NT2/D1 (cell line): Measurements from ENCODE around the gene C16orf96.
A peak's percentile ranks its signal among the peaks of the same experiment; 100 is the strongest.

Experiments
- DNase-seq: peaks from one replicate; pipeline ENCODE4 v3.0.0-alpha.2; 2011; ENCODE audit warnings: low read depth, low spot score
- H3K27me3 ChIP-seq: 2 replicates; pipeline ENCODE4 v1.6.0; 2011; ENCODE audit warnings: mild to moderate bottlenecking; ENCODE audit not compliant: insufficient read length, insufficient read depth
- H3K36me3 ChIP-seq: 2 replicates; pipeline ENCODE4 v1.6.1; 2011; ENCODE audit warnings: mild to moderate bottlenecking, low read length, mixed read lengths; ENCODE audit not compliant: insufficient read depth, insufficient read length
- H3K4me1 ChIP-seq: 2 replicates; pipeline ENCODE4 v1.5.1; 2011; ENCODE audit not compliant: insufficient read depth, insufficient read length
- H3K4me3 ChIP-seq: 2 replicates; pipeline ENCODE4 v1.5.1; 2011; ENCODE audit warnings: low read depth; ENCODE audit not compliant: insufficient read length
- H3K9ac ChIP-seq: 2 replicates; pipeline ENCODE4 v1.6.0; 2011; ENCODE audit warnings: low read depth; ENCODE audit not compliant: insufficient read length
- H3K9me3 ChIP-seq: 2 replicates; pipeline ENCODE4 v1.5.1; 2011; ENCODE audit warnings: mild to moderate bottlenecking, low read length; ENCODE audit not compliant: insufficient read depth
- SUZ12 ChIP-seq: IDR thresholded peaks from 2 replicates; pipeline ENCODE4 v1.6.1; 2011; ENCODE audit not compliant: insufficient read length, insufficient read depth; ENCODE audit errors: extremely low read depth
- YY1 ChIP-seq: IDR thresholded peaks from 2 replicates; pipeline ENCODE4 v1.6.1; 2011; ENCODE audit not compliant: insufficient read length, insufficient read depth
- ZNF274 ChIP-seq: IDR thresholded peaks from 2 replicates; pipeline ENCODE4 v1.6.1; 2011; ENCODE audit warnings: mild to moderate bottlenecking, low read depth, low read length

C16orf96 gene

DNA sequence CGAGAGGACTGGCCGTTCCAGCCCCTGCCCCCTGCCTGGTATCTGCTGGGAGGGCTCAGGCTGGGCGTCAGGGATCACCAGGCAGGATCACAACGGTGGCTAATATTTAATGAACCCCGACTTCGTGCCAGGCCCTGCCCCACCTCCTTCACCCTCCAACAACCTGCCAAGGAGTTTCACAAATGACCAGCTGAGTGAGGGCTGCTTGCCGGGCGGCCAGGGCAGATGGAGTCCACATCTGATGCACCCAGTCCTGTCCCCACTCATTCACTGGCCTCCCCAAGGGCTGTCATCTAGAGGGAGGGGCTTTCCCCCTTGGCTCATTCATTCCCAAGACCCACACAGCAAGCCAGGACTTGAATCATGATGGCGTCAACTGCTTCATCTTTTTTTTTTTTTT lies 41.0 kb downstream of the C16orf96 start:
- DNase-seq: no peak
- Histone ChIP-seq H3K4me3 (no peak overlapping the region), H3K9me3 (no peaks in the 10 kb centered on the region), H3K9ac (no peak overlapping the region), H3K36me3 (no peaks in the 10 kb centered on the region), H3K4me1 (peaks cover 33% of the 10 kb centered on the region), H3K27me3 (peaks cover 5% of the 10 kb centered on the region)
- no peak for TF ChIP-seq ZNF274
- no peak for TF ChIP-seq SUZ12
- TF ChIP-seq YY1: no peak

DNA sequence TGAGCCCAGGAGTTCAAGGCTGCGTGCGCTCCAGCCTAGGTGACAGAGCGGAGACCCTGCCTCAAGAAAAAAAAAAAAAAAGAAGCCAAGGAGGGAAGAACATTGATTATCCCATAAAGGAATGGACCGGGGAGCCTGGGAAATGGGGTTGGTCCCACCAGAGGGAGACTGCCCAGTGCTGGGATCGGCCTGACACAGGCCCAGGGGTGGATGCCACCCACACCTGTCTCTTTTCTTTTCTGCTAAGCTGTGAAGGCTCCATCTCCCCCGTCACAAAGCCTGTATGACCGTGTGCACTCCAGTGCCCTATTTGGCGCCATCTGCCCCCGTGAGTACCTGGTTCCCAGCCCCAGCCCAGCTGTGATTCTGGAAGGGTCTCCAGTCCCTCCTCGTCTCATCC lies 42.9 kb downstream of the C16orf96 start:
- no peak overlapping the region for H3K9ac ChIP-seq
- H3K4me1 ChIP-seq: peaks cover 22% of the 10 kb centered on the region
- TF ChIP-seq ZNF274 (no peak), SUZ12 (no peak), YY1 (no peak)
- H3K27me3 ChIP-seq: peaks cover 5% of the 10 kb centered on the region
- no peaks in the 10 kb centered on the region for H3K9me3 ChIP-seq
- no peak for DNase-seq
- no peak overlapping the region for H3K4me3 ChIP-seq
- no peaks in the 10 kb centered on the region for H3K36me3 ChIP-seq

DNA sequence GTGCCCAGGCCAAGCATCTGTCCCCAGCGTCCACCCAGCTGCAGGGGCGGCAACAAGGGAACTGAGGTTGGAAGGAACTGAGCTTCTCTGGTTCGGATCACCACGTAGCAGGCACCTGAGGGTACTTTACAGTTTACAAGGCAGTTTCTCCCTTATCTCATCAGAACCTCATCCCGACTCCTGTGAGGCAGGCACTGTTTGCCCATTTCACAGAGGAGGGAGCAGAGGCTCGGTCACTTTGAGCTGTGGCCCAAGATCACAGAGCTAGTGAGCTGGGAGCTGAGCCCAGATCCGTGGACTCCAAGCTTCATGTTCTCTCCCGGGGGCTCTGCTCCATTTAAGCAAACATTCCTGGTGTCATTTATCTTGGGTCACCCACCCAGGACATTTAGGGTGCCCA lies 43.4 kb downstream of the C16orf96 start:
- TF ChIP-seq YY1: no peak
- no peak for TF ChIP-seq ZNF274
- no peak for TF ChIP-seq SUZ12
- Histone ChIP-seq H3K4me1 (peaks cover 19% of the 10 kb centered on the region), H3K4me3 (no peak overlapping the region)

DNA sequence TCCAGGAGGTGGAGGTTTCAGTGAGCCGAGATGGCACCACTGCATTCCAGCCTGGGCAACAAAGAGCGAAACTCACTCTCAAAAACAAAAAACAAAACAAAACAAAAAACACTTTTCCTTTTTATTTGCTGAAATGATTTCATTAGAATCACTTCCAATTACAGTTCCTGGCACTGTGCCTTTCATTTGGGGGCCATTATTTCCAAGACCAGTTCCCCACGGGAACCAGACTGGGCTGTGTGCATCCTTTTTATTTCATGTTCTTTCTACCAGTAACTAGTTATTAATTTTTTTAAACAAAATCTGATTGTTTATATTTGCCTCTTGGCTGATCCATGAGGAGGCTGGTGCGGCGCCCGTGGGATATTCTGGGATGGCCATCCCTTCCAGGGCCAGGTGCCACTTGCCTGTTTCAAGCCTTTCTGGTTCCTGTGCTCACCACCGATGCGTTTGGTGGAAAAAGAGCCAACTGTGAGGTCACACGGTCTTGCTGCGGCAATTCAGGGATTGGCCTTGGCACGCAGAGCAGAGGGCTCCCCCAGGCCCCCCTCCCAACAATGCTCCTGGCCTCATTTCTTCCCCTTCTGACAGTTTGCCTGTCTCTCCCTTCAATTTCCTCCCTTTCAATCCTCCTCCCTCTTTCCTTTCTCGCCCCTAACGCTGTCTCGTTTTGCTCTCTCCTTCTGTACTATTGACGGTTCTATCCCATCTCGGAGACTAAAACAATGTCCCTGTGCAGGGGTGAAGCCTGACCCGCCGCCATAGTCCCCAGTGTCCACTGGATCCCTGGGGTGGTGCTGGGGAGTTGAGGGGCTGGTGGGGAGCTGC lies 45.1 kb downstream of the C16orf96 start:
- no peak for DNase-seq
- H3K9ac ChIP-seq: no peak overlapping the region
- H3K27me3 ChIP-seq: no peaks in the 10 kb centered on the region
- no peak overlapping the region for H3K4me3 ChIP-seq
- no peaks in the 10 kb centered on the region for H3K9me3 ChIP-seq
- H3K4me1 ChIP-seq: peaks cover 19% of the 10 kb centered on the region
- no peaks in the 10 kb centered on the region for H3K36me3 ChIP-seq
- TF ChIP-seq SUZ12: no peak
- TF ChIP-seq ZNF274: no peak

More for the DNA sequence above, 43.4 kb downstream of the C16orf96 start:
- peaks cover 5% of the 10 kb centered on the region for H3K27me3 ChIP-seq
- no peak overlapping the region for H3K9ac ChIP-seq
- H3K9me3 ChIP-seq: no peaks in the 10 kb centered on the region
- H3K36me3 ChIP-seq: no peaks in the 10 kb centered on the region
- no peak for DNase-seq

DNA sequence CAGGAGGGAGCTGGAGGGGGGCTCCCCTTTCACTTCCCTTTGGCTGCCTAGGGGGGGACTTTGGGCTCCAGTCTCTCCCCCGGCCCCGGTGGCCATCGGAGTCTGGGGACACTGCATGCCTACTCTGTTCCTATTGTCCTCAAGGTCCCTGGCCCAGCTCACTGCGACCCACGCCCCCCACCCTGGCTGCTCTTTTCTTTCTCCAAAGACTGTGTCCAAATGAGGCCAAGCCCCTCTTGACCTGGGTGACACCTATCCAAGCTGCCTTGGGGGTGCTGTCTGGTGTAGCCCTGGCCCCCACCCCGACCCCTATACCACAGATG lies 45.7 kb downstream of the C16orf96 start:
- H3K36me3 ChIP-seq: peaks cover under 1% of the 10 kb centered on the region
- H3K4me3 ChIP-seq: no peak overlapping the region
- peaks cover 19% of the 10 kb centered on the region for H3K4me1 ChIP-seq
- H3K27me3 ChIP-seq: no peaks in the 10 kb centered on the region
- H3K9ac ChIP-seq: peak overlapping the region; percentile 39
- H3K9me3 ChIP-seq: no peaks in the 10 kb centered on the region
- DNase-seq: no peak
- TF ChIP-seq YY1: no peak
- no peak for TF ChIP-seq SUZ12
- no peak for TF ChIP-seq ZNF274

DNA sequence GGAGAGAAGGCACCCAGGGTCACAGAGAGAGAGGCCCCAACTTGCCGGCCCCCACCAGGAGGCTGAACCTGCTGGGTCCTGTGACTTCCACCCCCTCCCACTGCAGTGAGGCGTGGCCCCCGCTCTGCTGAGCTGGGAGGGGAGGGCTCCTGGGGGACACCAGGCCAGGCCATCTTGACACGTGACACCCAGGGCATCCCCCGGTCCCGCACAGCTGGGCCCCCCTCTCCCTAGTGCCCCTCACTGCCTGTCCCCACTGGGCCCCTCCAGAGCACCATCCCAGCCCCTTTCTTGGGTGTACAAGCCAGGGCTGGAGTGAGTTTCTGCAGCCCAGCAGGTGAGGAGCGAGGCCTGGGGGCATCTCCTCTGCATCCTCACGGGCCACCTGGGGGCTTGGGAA lies 46.2 kb downstream of the C16orf96 start:
- Histone ChIP-seq H3K4me3 (no peak overlapping the region), H3K27me3 (no peaks in the 10 kb centered on the region), H3K36me3 (peaks cover 4% of the 10 kb centered on the region), H3K9me3 (no peaks in the 10 kb centered on the region), H3K9ac (peak overlapping the region; percentile 39), H3K4me1 (peaks cover 19% of the 10 kb centered on the region)
- DNase-seq: no peak
- TF ChIP-seq SUZ12 (no peak), YY1 (no peak), ZNF274 (no peak)

DNA sequence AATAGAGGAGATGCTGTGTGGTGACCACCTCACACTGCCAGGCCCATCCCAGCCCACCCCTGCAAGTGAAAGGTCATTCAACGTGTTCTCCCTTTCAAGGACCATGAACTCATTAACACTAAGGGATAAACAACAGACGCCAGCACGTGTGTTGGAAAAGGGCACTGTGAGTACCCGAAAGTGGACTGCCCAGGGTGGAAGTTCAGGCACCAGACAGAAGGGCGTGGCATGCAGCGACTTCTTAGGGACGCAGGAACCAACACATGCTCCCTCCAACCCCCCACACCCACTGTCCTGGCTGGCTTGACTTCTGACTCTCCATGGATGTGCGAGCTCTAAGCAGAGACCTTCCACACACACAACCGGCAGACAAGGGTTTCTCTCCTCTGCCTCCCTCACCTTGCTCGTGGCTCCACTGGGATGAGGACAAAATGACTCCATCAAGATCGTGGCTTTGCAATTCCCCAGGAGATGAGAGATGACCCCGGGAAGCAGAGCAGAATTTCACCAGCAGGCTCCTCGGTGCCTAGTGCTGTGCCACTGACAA lies 47.6 kb downstream of the C16orf96 start:
- Histone ChIP-seq H3K9ac (no peak overlapping the region), H3K4me3 (no peak overlapping the region), H3K36me3 (peaks cover 18% of the 10 kb centered on the region), H3K27me3 (no peaks in the 10 kb centered on the region), H3K4me1 (peaks cover 19% of the 10 kb centered on the region), H3K9me3 (no peaks in the 10 kb centered on the region)
- TF ChIP-seq SUZ12 (no peak), ZNF274 (no peak)
- DNase-seq: no peak

DNA sequence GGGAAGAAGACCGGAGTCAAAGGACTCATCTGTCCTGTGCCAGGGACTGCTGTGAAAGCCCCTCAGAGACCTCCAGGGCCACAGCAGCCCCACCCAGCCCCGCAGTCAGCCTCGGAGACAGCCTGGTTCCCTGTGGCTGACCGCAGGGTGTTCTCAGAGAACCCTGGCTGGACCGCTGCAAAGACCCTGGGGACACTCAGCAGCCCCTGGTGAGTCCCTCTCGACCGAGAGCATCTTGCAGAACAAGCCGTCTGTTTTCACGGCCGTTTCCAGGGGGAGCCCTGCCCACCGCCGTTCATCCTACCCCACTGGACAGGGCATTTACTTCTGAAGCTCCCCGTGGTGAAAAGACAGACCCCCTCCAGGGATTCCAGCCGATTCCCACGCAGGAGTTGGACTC lies 48.3 kb downstream of the C16orf96 start:
- TF ChIP-seq SUZ12: no peak
- TF ChIP-seq YY1: no peak
- no peak for TF ChIP-seq ZNF274
- H3K9me3 ChIP-seq: no peaks in the 10 kb centered on the region
- no peak overlapping the region for H3K4me3 ChIP-seq
- no peaks in the 10 kb centered on the region for H3K27me3 ChIP-seq
- peaks cover 15% of the 10 kb centered on the region for H3K4me1 ChIP-seq
- DNase-seq: no peak
- H3K36me3 ChIP-seq: peaks cover 24% of the 10 kb centered on the region
- H3K9ac ChIP-seq: no peak overlapping the region
